A673 (cell line): Measurements from ENCODE around the gene EEF1AKMT3. TPM values are rescaled to one million over a fixed set of nuclear protein-coding genes. Genes with fewer than 3 reads are reported as not detected.

Source experiments
- BruUV-seq: library from RNA; stranded (reverse); fragments of 400-500 nt; replicated peaks from 2 replicates; lab custom pipeline; 2021; lab: Mats Ljungman, UMichigan
- CTCF ChIA-PET: fragments of 300-600 bp; sonication (Branson Sonifier 250); formaldehyde crosslinking; loops from one replicate; lab custom pipeline; 2022; ENCODE audit warnings: antibody characterized with exemption; lab: Charles Lee
- POLR2A ChIA-PET: fragments of 300-600 bp; sonication (Branson Sonifier 250); formaldehyde crosslinking; loops from one replicate; lab custom pipeline; 2022; ENCODE audit warnings: antibody characterized with exemption; ENCODE audit not compliant: low non-redundant PET; lab: Charles Lee
- DNase-seq: peaks from one replicate; pipeline ENCODE4 v3.0.0-alpha.2; 2015; ENCODE audit warnings: low spot score
- H3K27ac ChIP-seq: fragments of 200-600 bp; sonication (generic); 2 replicates; pipeline ENCODE4 v1.5.1; 2016; ENCODE audit warnings: mixed run types, low read depth, mild to moderate bottlenecking, mixed read lengths, antibody characterized with exemption, low read length; ENCODE audit not compliant: poor library complexity, severe bottlenecking
- H3K27me3 ChIP-seq: fragments of 200-600 bp; sonication (generic); replicated peaks from 2 replicates; pipeline ENCODE4 v1.6.1; 2017; ENCODE audit warnings: mixed run types, low read depth, mild to moderate bottlenecking, mixed read lengths, antibody characterized with exemption, low read length; ENCODE audit not compliant: insufficient read depth, poor library complexity
- H3K36me3 ChIP-seq: fragments of 200-600 bp; sonication (generic); 2 replicates; pipeline ENCODE4 v1.6.1; 2016; ENCODE audit warnings: mixed run types, mild to moderate bottlenecking, mixed read lengths, antibody characterized with exemption, low read length; ENCODE audit not compliant: insufficient read depth, poor library complexity, severe bottlenecking
- H3K4me1 ChIP-seq: fragments of 200-600 bp; sonication (generic); 2 replicates; pipeline ENCODE4 v1.6.1; 2017; ENCODE audit warnings: mixed run types, mild to moderate bottlenecking, mixed read lengths, antibody characterized with exemption, low read length; ENCODE audit not compliant: insufficient read depth, poor library complexity, severe bottlenecking
- H3K4me3 ChIP-seq: fragments of 200-600 bp; sonication (generic); 2 replicates; pipeline ENCODE4 v1.5.1; 2016; ENCODE audit warnings: low read depth, mixed run types, mild to moderate bottlenecking, mixed read lengths, low read length; ENCODE audit not compliant: poor library complexity, severe bottlenecking
- H3K9me3 ChIP-seq: fragments of 200-600 bp; sonication (generic); 2 replicates; pipeline ENCODE4 v1.6.1; 2016; ENCODE audit warnings: mixed run types, low read depth, mild to moderate bottlenecking, mixed read lengths, antibody characterized with exemption, low read length; ENCODE audit not compliant: poor library complexity, severe bottlenecking
- CTCF ChIP-seq: fragments of 300-800, 200-600 bp; sonication (generic); conservative IDR thresholded peaks from 2 replicates; pipeline ENCODE4 v1.5.1; 2017; ENCODE audit warnings: low read depth, mild to moderate bottlenecking, antibody characterized with exemption, low read length, moderate library complexity, mixed read lengths
- EZH2 ChIP-seq: fragments of 200-600 bp; sonication (generic); IDR thresholded peaks from 2 replicates; pipeline ENCODE4 v1.6.1; 2017; ENCODE audit warnings: borderline replicate concordance, low read depth, mild to moderate bottlenecking, mixed read lengths, antibody characterized with exemption, low read length; ENCODE audit not compliant: poor library complexity, severe bottlenecking
- intact Hi-C: fragments of 100-400 bp; cut with micrococcal nuclease; formaldehyde crosslinking; loops from one replicate; pipeline ENCODE4 v1.10.0; 2022; ENCODE audit not compliant: unreplicated experiment
- total RNA-seq: library from RNA; stranded (reverse); gene quantifications from 2 replicates; pipeline ENCODE4 v1.2.3, GENCODE V29; 2021

EEF1AKMT3 gene
- total RNA-seq, 1 experiment from 2014 or later, result 5.3 TPM

- Histone ChIP-seq H3K4me1 (no peaks in the 10 kb centered on the region), H3K36me3 (peaks cover 67% of the 10 kb centered on the region), H3K27ac (no peak overlapping the region), H3K9me3 (no peaks in the 10 kb centered on the region), H3K27me3 (no peaks in the 10 kb centered on the region), H3K4me3 (no peak overlapping the region)
- BruUV-seq, result no TSS peak
- ChIA-PET POLR2A (no interaction called here), CTCF (no interaction called here)
- intact Hi-C loops, result no loop called here
- TF ChIP-seq CTCF (no peak), EZH2 (no peak)
- no peak for DNase-seq
Measured at GRCh38 chr12:57821474-57822214, 49.2 kb downstream of the EEF1AKMT3 start.

- intact Hi-C loops, result no loop called here
- ChIA-PET POLR2A (no interaction called here), CTCF (no interaction called here)
- DNase-seq, result no peak
- BruUV-seq, result no TSS peak
- Histone ChIP-seq H3K36me3 (peaks cover 76% of the 10 kb centered on the region), H3K4me3 (no peak overlapping the region), H3K27ac (no peak overlapping the region), H3K4me1 (no peaks in the 10 kb centered on the region), H3K9me3 (no peaks in the 10 kb centered on the region), H3K27me3 (no peaks in the 10 kb centered on the region)
- TF ChIP-seq EZH2, result no peak
- no peak for TF ChIP-seq CTCF
Measured at GRCh38 chr12:57822392-57823130, 50.1 kb downstream of the EEF1AKMT3 start.

GRCh38 chr12:57823131-57823907 is 50.9 kb downstream of the EEF1AKMT3 start:
- H3K36me3 ChIP-seq, result peaks cover 84% of the 10 kb centered on the region
- CTCF ChIA-PET, result no interaction called here

More at GRCh38 chr12:57823131-57823907, 50.9 kb downstream of the EEF1AKMT3 start:
- Histone ChIP-seq H3K9me3 (no peaks in the 10 kb centered on the region), H3K4me1 (no peaks in the 10 kb centered on the region), H3K27ac (no peak overlapping the region), H3K27me3 (no peaks in the 10 kb centered on the region), H3K4me3 (no peak overlapping the region)
- TF ChIP-seq EZH2, result no peak
- no peak for TF ChIP-seq CTCF
- DNase-seq, result no peak
- intact Hi-C loops, result no loop called here
- POLR2A ChIA-PET, result no interaction called here
- BruUV-seq, result TSS peak; percentile 15
